Measurements from ENCODE around the gene SEC14L5.

The SEC14L5 gene

GRCh38 chr16:5008311-5008731 is 50.2 kb downstream of the SEC14L5 start:
- Histone ChIP-seq H3K27me3 (ENCODE audit: low read depth, low read length) (no peaks in the 10 kb centered on the region), H3K4me3 (ENCODE audit: low read length) (no peak overlapping the region), H3K4me2 (ENCODE audit: low read length) (no peak overlapping the region), H3K9me3 (ENCODE audit: insufficient read depth, low read length) (no peaks in the 10 kb centered on the region), H3K9ac (ENCODE audit: low read length) (no peak overlapping the region), H3K36me3 (replicated peaks; ENCODE audit: low read depth, low read length) (no peaks in the 10 kb centered on the region), H4K20me1 (ENCODE audit: insufficient read depth, low read length) (no peaks in the 10 kb centered on the region), H3K79me2 (ENCODE audit: low read length) (no peaks in the 10 kb centered on the region), H2AFZ (ENCODE audit: low read depth, low read length) (no peak overlapping the region), H3K4me1 (ENCODE audit: low read length) (no peaks in the 10 kb centered on the region), H3K27ac (ENCODE audit: low read length) (no peak overlapping the region)
- no peak for TF ChIP-seq EZH2phosphoT487 (IDR thresholded peaks at IDR 0.05; ENCODE audit: low read depth)
- no peak for TF ChIP-seq CTCF (IDR thresholded peaks at IDR 0.05; ENCODE audit: low read depth, low read length)

GRCh38 chr16:5010576-5011329 is 52.6 kb downstream of the SEC14L5 start:
- Histone ChIP-seq H3K79me2 (ENCODE audit: low read length) (no peaks in the 10 kb centered on the region), H3K9me3 (ENCODE audit: insufficient read depth, low read length) (no peaks in the 10 kb centered on the region), H4K20me1 (ENCODE audit: insufficient read depth, low read length) (no peaks in the 10 kb centered on the region), H3K27me3 (ENCODE audit: low read depth, low read length) (no peaks in the 10 kb centered on the region), H3K4me2 (ENCODE audit: low read length) (no peak overlapping the region), H3K9ac (ENCODE audit: low read length) (no peak overlapping the region), H2AFZ (ENCODE audit: low read depth, low read length) (no peak overlapping the region), H3K27ac (ENCODE audit: low read length) (no peak overlapping the region), H3K4me3 (ENCODE audit: low read length) (no peak overlapping the region), H3K4me1 (ENCODE audit: low read length) (no peaks in the 10 kb centered on the region), H3K36me3 (replicated peaks; ENCODE audit: low read depth, low read length) (no peaks in the 10 kb centered on the region)
- TF ChIP-seq CTCF (IDR thresholded peaks at IDR 0.05; ENCODE audit: low read depth, low read length) (no peak), EZH2phosphoT487 (IDR thresholded peaks at IDR 0.05; ENCODE audit: low read depth) (no peak)

- TF ChIP-seq EZH2phosphoT487 (IDR thresholded peaks at IDR 0.05; ENCODE audit: low read depth), result no peak
- no peak for TF ChIP-seq CTCF (IDR thresholded peaks at IDR 0.05; ENCODE audit: low read depth, low read length)
- H3K4me1 ChIP-seq (ENCODE audit: low read length), result no peaks in the 10 kb centered on the region
- H3K27me3 ChIP-seq (ENCODE audit: low read depth, low read length), result no peaks in the 10 kb centered on the region
- no peak overlapping the region for H3K4me2 ChIP-seq (ENCODE audit: low read length)
- H2AFZ ChIP-seq (ENCODE audit: low read depth, low read length), result peak overlapping the region; percentile 30; the same call in 1 of the 2 replicates
- H3K27ac ChIP-seq (ENCODE audit: low read length), result no peak overlapping the region
- H3K79me2 ChIP-seq (ENCODE audit: low read length), result no peaks in the 10 kb centered on the region
- no peak overlapping the region for H3K4me3 ChIP-seq (ENCODE audit: low read length)
- no peaks in the 10 kb centered on the region for H3K36me3 ChIP-seq (replicated peaks; ENCODE audit: low read depth, low read length)
- no peaks in the 10 kb centered on the region for H4K20me1 ChIP-seq (ENCODE audit: insufficient read depth, low read length)
- H3K9ac ChIP-seq (ENCODE audit: low read length), result no peak overlapping the region
- no peaks in the 10 kb centered on the region for H3K9me3 ChIP-seq (ENCODE audit: insufficient read depth, low read length)
Observed at GRCh38 chr16:5011637-5012036, 53.5 kb downstream of the SEC14L5 start.

GRCh38 chr16:5012887-5013286 is 54.8 kb downstream of the SEC14L5 start:
- Histone ChIP-seq H3K9me3 (ENCODE audit: insufficient read depth, low read length) (no peaks in the 10 kb centered on the region), H3K79me2 (ENCODE audit: low read length) (no peaks in the 10 kb centered on the region), H3K4me3 (ENCODE audit: low read length) (no peak overlapping the region), H3K36me3 (replicated peaks; ENCODE audit: low read depth, low read length) (no peaks in the 10 kb centered on the region), H3K27me3 (ENCODE audit: low read depth, low read length) (no peaks in the 10 kb centered on the region), H3K4me1 (ENCODE audit: low read length) (no peaks in the 10 kb centered on the region), H3K4me2 (ENCODE audit: low read length) (no peak overlapping the region), H4K20me1 (ENCODE audit: insufficient read depth, low read length) (no peaks in the 10 kb centered on the region), H3K27ac (ENCODE audit: low read length) (no peak overlapping the region), H3K9ac (ENCODE audit: low read length) (no peak overlapping the region), H2AFZ (ENCODE audit: low read depth, low read length) (no peak overlapping the region)
- TF ChIP-seq EZH2phosphoT487 (IDR thresholded peaks at IDR 0.05; ENCODE audit: low read depth) (no peak), CTCF (IDR thresholded peaks at IDR 0.05; ENCODE audit: low read depth, low read length) (no peak)

Measured in OCI-LY3 (cell line).